Right lobe of liver (tissue), 4 donors: ENCODE data around the gene PARP15.

Source experiments
- POLR2A ChIP-seq: fragments of 450-650 bp; IDR thresholded peaks from one replicate; pipeline ENCODE4 v1.6.1; 2017; ENCODE audit warnings: antibody characterized with exemption, mild to moderate bottlenecking
- TF ChIP-seq, protein P1 (sequence below), 4 donors: fragments of 200-600 bp in 3 of 4; fragments of 450-650 bp in 1 of 4; IDR thresholded peaks; one replicate each; pipeline versions ENCODE4 v1.5.1 to v1.8.0; 2016 to 2022; ENCODE audit warnings: antibody characterized with exemption in 4 of 4, mild to moderate bottlenecking in 2 of 4
- donor health status: DM: no; HTN: no; CAD: no.
- donor health status: DM: no; HTN: no; CAD: no.
- donor health status: DM: no; HTN: yes; CAD: no.

DNA sequence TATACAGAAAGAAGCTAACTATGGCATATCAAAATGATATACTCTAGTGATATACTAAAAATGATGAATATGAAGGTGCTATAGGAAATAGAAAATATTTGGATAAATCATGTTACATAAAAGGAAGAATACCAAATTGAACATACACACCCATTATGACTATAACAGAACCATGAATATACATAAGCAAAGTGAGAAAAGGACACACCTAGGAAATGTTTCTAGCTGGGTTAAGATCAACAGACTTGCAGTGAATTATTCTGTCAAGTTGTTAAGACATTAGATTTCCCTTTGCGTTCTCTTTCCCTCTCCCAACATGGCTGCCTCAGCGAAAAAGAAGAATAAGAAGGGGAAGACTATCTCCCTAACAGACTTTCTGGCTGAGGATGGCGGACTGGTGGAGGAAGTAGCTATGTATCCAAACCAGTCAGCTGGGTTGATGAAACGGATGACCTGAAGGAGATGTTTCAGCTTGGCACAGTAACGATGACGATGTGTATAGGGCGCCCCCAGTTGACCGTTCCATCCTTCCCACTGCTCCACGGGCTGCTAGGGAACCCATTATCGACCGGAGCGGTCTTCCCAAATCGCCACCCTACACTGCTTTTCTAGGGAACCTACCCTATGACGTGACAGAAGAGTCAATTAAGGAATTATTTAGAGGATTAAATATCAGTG is 83.0 kb downstream of the PARP15 start:
- TF ChIP-seq, protein P1, sequence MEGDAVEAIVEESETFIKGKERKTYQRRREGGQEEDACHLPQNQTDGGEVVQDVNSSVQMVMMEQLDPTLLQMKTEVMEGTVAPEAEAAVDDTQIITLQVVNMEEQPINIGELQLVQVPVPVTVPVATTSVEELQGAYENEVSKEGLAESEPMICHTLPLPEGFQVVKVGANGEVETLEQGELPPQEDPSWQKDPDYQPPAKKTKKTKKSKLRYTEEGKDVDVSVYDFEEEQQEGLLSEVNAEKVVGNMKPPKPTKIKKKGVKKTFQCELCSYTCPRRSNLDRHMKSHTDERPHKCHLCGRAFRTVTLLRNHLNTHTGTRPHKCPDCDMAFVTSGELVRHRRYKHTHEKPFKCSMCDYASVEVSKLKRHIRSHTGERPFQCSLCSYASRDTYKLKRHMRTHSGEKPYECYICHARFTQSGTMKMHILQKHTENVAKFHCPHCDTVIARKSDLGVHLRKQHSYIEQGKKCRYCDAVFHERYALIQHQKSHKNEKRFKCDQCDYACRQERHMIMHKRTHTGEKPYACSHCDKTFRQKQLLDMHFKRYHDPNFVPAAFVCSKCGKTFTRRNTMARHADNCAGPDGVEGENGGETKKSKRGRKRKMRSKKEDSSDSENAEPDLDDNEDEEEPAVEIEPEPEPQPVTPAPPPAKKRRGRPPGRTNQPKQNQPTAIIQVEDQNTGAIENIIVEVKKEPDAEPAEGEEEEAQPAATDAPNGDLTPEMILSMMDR (IDR thresholded peaks at IDR 0.05), result no peak
- no peak for TF ChIP-seq POLR2A
